ENCODE measurements around the gene MRPL3. TPM values are rescaled to one million over a fixed set of nuclear protein-coding genes. Genes with fewer than 3 reads are reported as not detected.

Gene MRPL3
- total RNA-seq, 2 experiments from 2014 or later: 151 to 161 TPM

DNA sequence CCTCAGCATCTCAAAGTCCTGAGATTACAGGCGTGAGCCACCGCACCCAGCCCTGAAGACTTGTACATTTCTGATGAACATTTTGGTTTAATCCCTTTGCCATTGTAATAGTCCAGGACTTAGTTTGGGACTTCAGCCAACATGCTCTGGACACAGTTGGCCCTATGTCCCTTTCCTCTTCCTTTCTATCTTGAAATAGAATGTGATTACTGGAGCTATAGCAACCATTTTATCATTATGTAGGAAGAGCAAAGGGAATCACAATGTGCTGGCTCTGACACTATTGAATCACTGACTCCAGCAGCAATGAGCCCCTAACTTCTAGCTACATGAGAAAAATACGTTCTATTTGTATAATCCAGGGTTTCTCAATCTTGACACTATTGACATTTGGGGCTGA lies 34.8 kb upstream of the MRPL3 start:
- no peak for DNase-seq
- H3K36me3 Mint-ChIP-seq (ENCODE audit: low read depth): no peaks in the 10 kb centered on the region
- H3K4me3 Mint-ChIP-seq: no peak overlapping the region
- H3K27me3 Mint-ChIP-seq (ENCODE audit: low read depth): peaks cover 11% of the 10 kb centered on the region
- H3K27ac Mint-ChIP-seq: no peak overlapping the region
- H3K4me1 Mint-ChIP-seq (ENCODE audit: low read depth): no peaks in the 10 kb centered on the region
- H3K9me3 Mint-ChIP-seq: no peaks in the 10 kb centered on the region
- CTCF ChIA-PET: no interaction called here
- intact Hi-C loops (cut with micrococcal nuclease): no loop called here

DNA sequence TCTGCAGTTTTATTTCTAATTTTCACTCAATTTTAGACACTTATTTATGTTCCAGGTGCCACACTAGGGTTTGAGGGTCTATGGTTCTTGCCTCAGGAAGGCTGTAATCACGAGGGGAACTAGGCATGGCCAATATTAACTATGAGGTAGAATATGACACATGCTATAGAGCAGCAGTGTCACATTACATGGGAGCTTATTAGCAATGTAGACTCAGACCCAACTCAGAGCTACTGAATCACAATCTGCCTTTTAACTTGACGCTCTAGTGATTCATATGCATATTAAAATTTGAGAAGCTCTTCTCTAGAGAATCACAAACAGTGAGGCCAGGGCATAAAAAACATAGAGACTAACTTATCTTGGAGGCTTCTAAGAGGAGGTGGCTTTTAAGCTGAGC lies 32.8 kb upstream of the MRPL3 start:
- no peaks in the 10 kb centered on the region for H3K4me1 Mint-ChIP-seq (ENCODE audit: low read depth)
- no peak for DNase-seq
- no peaks in the 10 kb centered on the region for H3K9me3 Mint-ChIP-seq
- no peak overlapping the region for H3K4me3 Mint-ChIP-seq
- H3K36me3 Mint-ChIP-seq (ENCODE audit: low read depth): no peaks in the 10 kb centered on the region
- CTCF ChIA-PET: no interaction called here
- intact Hi-C loops (cut with micrococcal nuclease): no loop called here
- no peak overlapping the region for H3K27ac Mint-ChIP-seq
- H3K27me3 Mint-ChIP-seq (ENCODE audit: low read depth): peaks cover 21% of the 10 kb centered on the region

DNA sequence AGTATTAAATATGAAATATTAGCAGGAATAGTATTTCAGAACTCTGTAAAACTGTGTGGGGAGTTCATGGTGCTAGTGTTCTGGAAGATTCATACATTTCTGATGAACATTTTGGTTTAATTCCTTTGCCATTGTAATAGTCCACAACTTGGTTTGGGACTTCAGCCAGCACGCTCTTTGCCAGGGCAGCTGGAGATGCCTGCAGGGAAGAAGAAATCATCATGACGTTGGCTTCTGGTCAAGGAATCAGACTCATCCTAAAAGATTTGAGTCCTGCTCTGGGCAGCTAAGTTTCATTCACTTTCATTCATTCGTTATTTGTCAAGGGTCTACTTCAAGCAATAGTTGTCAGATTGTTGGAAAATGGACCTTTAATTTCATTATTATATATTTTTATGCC lies 32.4 kb upstream of the MRPL3 start:
- H3K36me3 Mint-ChIP-seq (ENCODE audit: low read depth): no peaks in the 10 kb centered on the region
- peaks cover 24% of the 10 kb centered on the region for H3K27me3 Mint-ChIP-seq (ENCODE audit: low read depth)
- DNase-seq: no peak
- CTCF ChIA-PET: no interaction called here
- H3K4me3 Mint-ChIP-seq: no peak overlapping the region
- H3K4me1 Mint-ChIP-seq (ENCODE audit: low read depth): no peaks in the 10 kb centered on the region
- H3K27ac Mint-ChIP-seq: no peak overlapping the region
- intact Hi-C loops (cut with micrococcal nuclease): no loop called here
- H3K9me3 Mint-ChIP-seq: no peaks in the 10 kb centered on the region

DNA sequence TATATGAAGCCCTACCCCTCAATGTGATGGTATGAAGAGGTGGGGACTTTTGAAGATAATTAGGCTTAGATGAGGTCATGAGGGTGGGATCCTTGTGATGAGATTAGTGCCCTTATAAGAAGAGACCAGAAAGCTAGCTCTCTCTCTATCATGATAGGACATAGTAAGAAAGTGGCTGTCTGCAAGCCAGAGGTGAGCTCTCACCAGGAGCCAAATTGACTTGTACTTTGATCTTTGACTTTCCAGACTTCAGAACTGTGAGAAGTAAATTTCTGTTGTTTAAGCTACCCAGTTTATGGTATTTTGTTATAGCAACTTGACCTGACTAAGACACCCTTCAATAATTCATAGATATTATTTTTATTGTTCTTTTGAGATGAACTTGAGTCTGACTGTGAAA lies 29.9 kb upstream of the MRPL3 start:
- Mint-ChIP-seq H3K27me3 (ENCODE audit: low read depth) (peaks cover 32% of the 10 kb centered on the region), H3K4me3 (no peak overlapping the region), H3K4me1 (ENCODE audit: low read depth) (no peaks in the 10 kb centered on the region), H3K9me3 (no peaks in the 10 kb centered on the region), H3K27ac (no peak overlapping the region), H3K36me3 (ENCODE audit: low read depth) (no peaks in the 10 kb centered on the region)
- CTCF ChIA-PET: no interaction called here
- DNase-seq: no peak
- intact Hi-C loops (cut with micrococcal nuclease): no loop called here

DNA sequence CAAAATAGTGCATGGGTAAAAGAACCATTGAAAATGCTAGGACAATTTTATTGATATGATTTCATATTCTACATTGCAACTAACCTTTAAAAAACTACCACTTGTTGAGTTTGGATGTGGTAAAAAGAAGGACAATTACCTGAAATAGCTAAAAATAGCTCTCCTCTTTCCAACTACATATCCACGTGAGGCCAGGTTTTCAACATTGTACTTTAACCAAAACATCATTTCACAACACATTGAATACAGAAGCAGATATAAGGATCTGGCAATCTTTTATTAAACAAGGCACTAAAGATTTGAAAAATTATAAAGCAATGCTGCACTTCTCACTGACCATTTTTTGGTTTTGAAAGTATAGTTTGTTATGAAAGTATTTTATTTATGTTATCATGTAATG lies 28.1 kb upstream of the MRPL3 start:
- no peaks in the 10 kb centered on the region for H3K36me3 Mint-ChIP-seq (ENCODE audit: low read depth)
- no peak overlapping the region for H3K4me3 Mint-ChIP-seq
- intact Hi-C loops (cut with micrococcal nuclease): no loop called here
- CTCF ChIA-PET: no interaction called here
- H3K27ac Mint-ChIP-seq: no peak overlapping the region
- no peaks in the 10 kb centered on the region for H3K4me1 Mint-ChIP-seq (ENCODE audit: low read depth)
- no peaks in the 10 kb centered on the region for H3K9me3 Mint-ChIP-seq
- H3K27me3 Mint-ChIP-seq (ENCODE audit: low read depth): peaks cover 38% of the 10 kb centered on the region
- DNase-seq: no peak

DNA sequence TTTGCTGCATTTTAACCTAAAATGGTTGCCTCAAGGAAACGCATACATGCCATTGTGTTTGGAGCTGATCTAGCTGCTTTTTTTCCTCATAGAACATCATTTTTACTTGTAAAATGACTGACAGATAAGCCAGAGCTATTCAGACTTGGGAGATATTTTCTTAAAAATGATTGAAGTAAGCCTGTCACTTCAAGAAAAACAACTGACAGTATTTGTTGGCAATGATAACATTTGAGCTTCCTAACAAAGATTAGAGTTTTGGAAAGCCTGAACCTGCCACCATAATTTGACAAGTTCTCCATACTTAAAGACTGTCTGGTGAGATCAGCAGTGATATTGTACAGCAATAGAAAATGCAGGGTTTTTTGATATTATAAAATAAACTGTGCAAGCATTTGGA lies 27.6 kb upstream of the MRPL3 start:
- no peaks in the 10 kb centered on the region for H3K36me3 Mint-ChIP-seq (ENCODE audit: low read depth)
- CTCF ChIA-PET: interaction anchor here (0.6 kb wide), 1 partner anchor 279 kb away, joined by 3 read pairs; no protein-coding TSS in a partner anchor
- no peaks in the 10 kb centered on the region for H3K9me3 Mint-ChIP-seq
- no peak overlapping the region for H3K27ac Mint-ChIP-seq
- intact Hi-C loops (cut with micrococcal nuclease): no loop called here
- peaks cover 41% of the 10 kb centered on the region for H3K27me3 Mint-ChIP-seq (ENCODE audit: low read depth)
- DNase-seq: no peak
- H3K4me3 Mint-ChIP-seq: no peak overlapping the region
- H3K4me1 Mint-ChIP-seq (ENCODE audit: low read depth): no peaks in the 10 kb centered on the region

DNA sequence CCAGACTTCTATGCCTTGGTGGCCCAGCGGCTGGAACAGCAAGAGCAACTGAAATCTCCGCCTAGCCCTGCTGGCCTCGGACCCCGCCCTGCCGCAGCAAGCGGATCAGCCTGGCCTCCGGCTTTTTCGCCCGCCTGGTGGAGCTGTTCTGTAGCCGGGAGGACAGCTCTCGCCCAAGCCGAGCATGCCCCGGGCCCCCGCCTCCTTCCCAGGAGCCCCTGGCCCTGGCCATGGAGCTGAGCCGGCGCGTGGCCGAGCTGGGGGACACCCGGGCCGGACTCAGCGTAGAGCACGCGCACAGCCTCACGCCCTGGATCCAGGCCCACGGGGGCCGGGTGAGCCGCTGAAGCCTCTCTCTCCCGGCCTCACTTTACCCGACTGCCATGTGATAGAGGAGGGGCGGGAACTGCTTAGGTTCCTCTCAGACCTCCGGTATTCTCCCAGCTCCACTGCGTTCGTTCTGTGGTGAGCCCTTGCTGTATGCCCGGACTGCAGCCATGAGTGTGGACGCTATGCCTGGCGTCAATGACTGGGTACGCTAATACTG lies 24.1 kb upstream of the MRPL3 start:
- CTCF ChIA-PET: interaction anchor here (0.8 kb wide), 1 partner anchor 303 kb away, joined by 3 read pairs; no protein-coding TSS in a partner anchor
- Mint-ChIP-seq H3K4me1 (ENCODE audit: low read depth) (no peaks in the 10 kb centered on the region), H3K36me3 (ENCODE audit: low read depth) (no peaks in the 10 kb centered on the region), H3K4me3 (no peak overlapping the region), H3K27ac (no peak overlapping the region), H3K9me3 (no peaks in the 10 kb centered on the region), H3K27me3 (ENCODE audit: low read depth) (peaks cover 44% of the 10 kb centered on the region)
- intact Hi-C loops (cut with micrococcal nuclease): no loop called here
- peak; percentile 31 for DNase-seq

DNA sequence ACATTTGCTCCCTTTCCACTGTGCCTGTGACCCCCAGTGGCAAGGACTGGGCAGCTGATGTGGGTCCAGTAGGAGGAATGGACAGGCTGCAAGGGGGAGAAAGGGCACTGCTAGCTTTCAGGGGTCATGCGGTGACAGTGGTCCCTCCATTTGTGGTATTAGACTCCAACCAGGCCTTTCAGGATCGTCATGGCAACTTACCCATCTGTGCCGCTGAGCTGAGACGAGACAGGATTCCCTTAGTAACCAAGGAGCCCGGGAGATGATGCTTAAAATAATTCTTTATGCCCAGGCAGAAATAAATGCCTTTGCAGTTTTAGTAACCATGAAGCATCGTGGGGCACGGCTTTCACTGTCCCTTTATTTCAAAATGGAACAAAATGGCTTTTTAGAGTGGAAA lies 15.9 kb upstream of the MRPL3 start:
- H3K27ac Mint-ChIP-seq: no peak overlapping the region
- DNase-seq: no peak
- no peaks in the 10 kb centered on the region for H3K36me3 Mint-ChIP-seq (ENCODE audit: low read depth)
- CTCF ChIA-PET: interaction anchor here (0.7 kb wide), 1 partner anchor 31 kb away, joined by 3 read pairs; no protein-coding TSS in a partner anchor
- intact Hi-C loops (cut with micrococcal nuclease): no loop called here
- H3K27me3 Mint-ChIP-seq (ENCODE audit: low read depth): peaks cover 9% of the 10 kb centered on the region
- H3K4me1 Mint-ChIP-seq (ENCODE audit: low read depth): no peaks in the 10 kb centered on the region
- peaks cover 1% of the 10 kb centered on the region for H3K9me3 Mint-ChIP-seq
- H3K4me3 Mint-ChIP-seq: no peak overlapping the region

DNA sequence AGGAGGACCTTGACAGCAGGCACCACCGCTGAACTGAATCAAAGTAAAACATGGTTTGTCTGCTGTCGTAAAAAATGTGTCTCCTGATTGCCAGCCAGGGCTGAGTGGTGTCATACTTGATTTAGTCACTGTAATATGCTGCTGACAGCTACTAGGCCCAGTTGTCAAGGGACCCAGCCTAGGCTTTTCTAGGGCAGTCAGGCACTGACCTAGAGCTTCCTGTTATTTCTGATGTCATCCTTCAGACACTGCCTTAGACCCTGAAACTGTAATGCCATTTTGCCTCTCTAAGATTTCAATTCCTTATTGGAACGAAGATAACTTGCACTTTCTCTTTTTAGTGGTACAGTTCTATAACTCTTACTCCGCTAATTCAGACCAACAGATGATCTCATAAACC lies 2.6 kb upstream of the MRPL3 start:
- peaks cover 2% of the 10 kb centered on the region for H3K27me3 Mint-ChIP-seq (ENCODE audit: low read depth)
- CTCF ChIA-PET: no interaction called here
- no peak for DNase-seq
- H3K27ac Mint-ChIP-seq: no peak overlapping the region
- no peak overlapping the region for H3K4me3 Mint-ChIP-seq
- no peaks in the 10 kb centered on the region for H3K9me3 Mint-ChIP-seq
- peaks cover 15% of the 10 kb centered on the region for H3K36me3 Mint-ChIP-seq (ENCODE audit: low read depth)
- peaks cover 20% of the 10 kb centered on the region for H3K4me1 Mint-ChIP-seq (ENCODE audit: low read depth)
- intact Hi-C loops (cut with micrococcal nuclease): loop anchor here (10.0 kb wide), 1 partner anchor 229 kb away; no protein-coding TSS in a partner anchor

DNA sequence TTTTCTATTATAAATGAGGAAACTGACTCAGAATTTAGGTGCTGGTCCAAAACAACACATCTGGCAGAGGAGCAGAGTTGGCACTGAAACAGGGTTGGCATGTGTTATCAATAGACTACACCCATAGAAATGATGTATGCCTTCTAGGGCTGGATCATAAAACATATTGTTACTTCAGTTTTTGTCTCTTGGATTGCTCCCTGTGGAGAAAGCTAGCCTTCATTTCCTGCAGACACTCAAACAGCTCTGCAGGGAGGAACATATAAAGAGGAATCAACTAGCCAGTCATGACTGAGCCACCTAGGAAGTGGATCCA lies 507 bp upstream of the MRPL3 start:
- CTCF ChIA-PET: no interaction called here
- DNase-seq: no peak
- Mint-ChIP-seq H3K27me3 (ENCODE audit: low read depth) (no peaks in the 10 kb centered on the region), H3K4me1 (ENCODE audit: low read depth) (peaks cover 33% of the 10 kb centered on the region), H3K4me3 (peak overlapping the region; percentile 91), H3K36me3 (ENCODE audit: low read depth) (peaks cover 30% of the 10 kb centered on the region), H3K27ac (peak overlapping the region; percentile 3), H3K9me3 (no peaks in the 10 kb centered on the region)
- intact Hi-C loops (cut with micrococcal nuclease): loop anchor here (1.0 to 10.0 kb wide), 7 partner anchors 122 to 1159 kb away; partner anchors contain the start of genes DNAJC13, NUDT16, PIK3R4 and UBA5

DNA sequence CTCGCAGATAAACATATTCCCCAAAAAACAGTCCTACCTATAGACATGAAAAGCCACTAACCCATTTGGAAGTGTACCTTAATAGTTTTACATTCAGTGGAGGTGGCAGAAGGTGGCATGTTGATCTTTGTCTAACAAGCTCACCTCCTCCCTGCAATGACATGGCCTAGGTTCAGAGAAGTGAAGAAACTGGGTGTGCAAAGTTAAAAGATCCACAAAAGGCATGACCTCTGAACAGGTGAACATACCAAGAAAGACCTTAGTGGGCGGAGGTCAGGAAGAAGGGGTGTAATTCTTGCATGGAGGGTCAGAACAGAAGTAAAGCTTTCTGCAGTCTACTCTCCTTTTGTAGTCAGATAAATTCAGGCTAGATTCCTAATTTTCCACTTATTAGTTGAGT lies 822 bp downstream of the MRPL3 start:
- intact Hi-C loops (cut with micrococcal nuclease): loop anchor here (1.0 to 10.0 kb wide), 5 partner anchors 233 to 1160 kb away; partner anchors contain the start of genes ASTE1, NEK11, PIK3R4 and UBA5
- peak overlapping the region; percentile 91 for H3K4me3 Mint-ChIP-seq
- H3K4me1 Mint-ChIP-seq (ENCODE audit: low read depth): peaks cover 37% of the 10 kb centered on the region
- H3K36me3 Mint-ChIP-seq (ENCODE audit: low read depth): peaks cover 37% of the 10 kb centered on the region
- peak overlapping the region; percentile 88 for H3K27ac Mint-ChIP-seq
- DNase-seq: no peak
- CTCF ChIA-PET: interaction anchor here (0.5 kb wide), 1 partner anchor 528 kb away, joined by 4 read pairs; no protein-coding TSS in a partner anchor
- no peaks in the 10 kb centered on the region for H3K9me3 Mint-ChIP-seq
- H3K27me3 Mint-ChIP-seq (ENCODE audit: low read depth): no peaks in the 10 kb centered on the region

DNA sequence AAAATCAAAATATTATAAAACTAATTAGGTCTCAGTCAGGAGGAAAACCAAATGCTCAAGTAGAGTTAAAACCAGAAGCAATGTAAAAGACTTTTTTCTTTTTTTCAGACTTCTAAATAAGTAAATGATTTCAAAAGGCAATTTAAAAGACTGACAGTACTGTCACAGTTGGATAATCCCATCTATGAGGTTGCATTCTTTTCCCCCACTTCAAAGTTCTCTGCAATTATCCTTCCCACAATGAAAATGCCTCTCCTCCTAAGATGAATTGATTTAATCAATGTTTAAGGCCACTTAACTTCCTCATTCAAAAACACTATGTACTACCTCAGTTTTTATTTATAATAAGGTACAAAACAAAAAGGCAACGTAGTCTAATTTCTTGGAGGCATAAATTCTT lies 8.1 kb downstream of the MRPL3 start:
- Mint-ChIP-seq H3K4me1 (ENCODE audit: low read depth) (peaks cover 26% of the 10 kb centered on the region), H3K9me3 (no peaks in the 10 kb centered on the region), H3K27me3 (ENCODE audit: low read depth) (no peaks in the 10 kb centered on the region), H3K4me3 (no peak overlapping the region), H3K27ac (no peak overlapping the region), H3K36me3 (ENCODE audit: low read depth) (peaks cover 46% of the 10 kb centered on the region)
- intact Hi-C loops (cut with micrococcal nuclease): no loop called here
- CTCF ChIA-PET: no interaction called here
- no peak for DNase-seq

DNA sequence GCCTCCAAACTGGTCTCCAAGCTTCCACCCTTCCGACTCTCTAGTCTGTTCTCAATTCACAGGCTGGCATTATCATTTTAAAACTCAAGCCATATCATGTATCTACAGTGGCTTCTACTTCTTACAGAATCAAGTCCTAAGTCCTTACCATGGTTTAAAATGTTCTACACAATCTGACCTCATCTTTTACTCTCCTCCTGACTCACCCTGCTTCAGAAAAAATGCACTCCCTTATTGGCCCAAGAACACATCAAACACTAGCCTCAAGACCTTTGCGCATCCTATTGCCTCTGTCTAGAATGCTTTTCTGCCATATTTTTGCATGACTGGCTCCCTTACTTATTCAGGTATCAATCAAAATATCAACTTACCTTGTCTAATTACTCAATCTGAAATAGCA lies 11.0 kb downstream of the MRPL3 start:
- Mint-ChIP-seq H3K4me3 (no peak overlapping the region), H3K4me1 (ENCODE audit: low read depth) (peaks cover 16% of the 10 kb centered on the region), H3K27ac (no peak overlapping the region), H3K36me3 (ENCODE audit: low read depth) (peaks cover 37% of the 10 kb centered on the region), H3K9me3 (no peaks in the 10 kb centered on the region), H3K27me3 (ENCODE audit: low read depth) (no peaks in the 10 kb centered on the region)
- DNase-seq: no peak
- CTCF ChIA-PET: interaction anchor here (0.6 kb wide), 1 partner anchor 108 kb away, joined by 4 read pairs; no protein-coding TSS in a partner anchor
- intact Hi-C loops (cut with micrococcal nuclease): no loop called here
